ENCODE results near the gene PJA1.

Gene PJA1

GRCh38 chrX:69172937-69173336 is 7.7 kb upstream of the PJA1 start:
- no peaks in the 10 kb centered on the region for H3K4me1 ChIP-seq (ENCODE audit: control insufficient read depth, insufficient read depth, low read length, unreplicated experiment)
- no peaks in the 10 kb centered on the region for H3K36me3 ChIP-seq (ENCODE audit: insufficient read depth, low read length)
- H3K79me2 ChIP-seq (ENCODE audit: control insufficient read depth, insufficient read depth, low read length, unreplicated experiment) = no peaks in the 10 kb centered on the region
- no peak overlapping the region for H3K27ac ChIP-seq (ENCODE audit: low read depth, low read length)
- peaks cover 9% of the 10 kb centered on the region; the same call in 1 of the 2 replicates for H3K27me3 ChIP-seq (ENCODE audit: insufficient read depth, low read length)
- no peak overlapping the region for H2AFZ ChIP-seq (ENCODE audit: low read length, unreplicated experiment)
- no peak overlapping the region for H3K4me3 ChIP-seq (ENCODE audit: low read depth, low read length)

- no peaks in the 10 kb centered on the region for H3K36me3 ChIP-seq (ENCODE audit: insufficient read depth, low read length)
- H2AFZ ChIP-seq (ENCODE audit: low read length, unreplicated experiment) = no peak overlapping the region
- no peak overlapping the region for H3K4me3 ChIP-seq (ENCODE audit: low read depth, low read length)
- no peaks in the 10 kb centered on the region for H3K4me1 ChIP-seq (ENCODE audit: control insufficient read depth, insufficient read depth, low read length, unreplicated experiment)
- H3K27me3 ChIP-seq (ENCODE audit: insufficient read depth, low read length) = peaks cover 9% of the 10 kb centered on the region; the same call in 1 of the 2 replicates
- H3K27ac ChIP-seq (ENCODE audit: low read depth, low read length) = no peak overlapping the region
- no peaks in the 10 kb centered on the region for H3K79me2 ChIP-seq (ENCODE audit: control insufficient read depth, insufficient read depth, low read length, unreplicated experiment)
Measured at GRCh38 chrX:69170319-69170718, 5.1 kb upstream of the PJA1 start.

GRCh38 chrX:69163936-69164741 is 1.1 kb downstream of the PJA1 start:
- Histone ChIP-seq H3K4me1 (ENCODE audit: control insufficient read depth, insufficient read depth, low read length, unreplicated experiment) (peaks cover 2% of the 10 kb centered on the region), H3K4me3 (ENCODE audit: low read depth, low read length) (peak overlapping the region; percentile 80), H3K36me3 (ENCODE audit: insufficient read depth, low read length) (no peaks in the 10 kb centered on the region), H3K27ac (ENCODE audit: low read depth, low read length) (no peak overlapping the region), H2AFZ (ENCODE audit: low read length, unreplicated experiment) (no peak overlapping the region), H3K79me2 (ENCODE audit: control insufficient read depth, insufficient read depth, low read length, unreplicated experiment) (peaks cover 3% of the 10 kb centered on the region), H3K27me3 (ENCODE audit: insufficient read depth, low read length) (peaks cover 5% of the 10 kb centered on the region; the same call in 1 of the 2 replicates)

- Histone ChIP-seq H3K4me1 (ENCODE audit: control insufficient read depth, insufficient read depth, low read length, unreplicated experiment) (peaks cover 5% of the 10 kb centered on the region), H3K4me3 (ENCODE audit: low read depth, low read length) (no peak overlapping the region), H3K27ac (ENCODE audit: low read depth, low read length) (no peak overlapping the region), H3K27me3 (ENCODE audit: insufficient read depth, low read length) (no peaks in the 10 kb centered on the region), H3K79me2 (ENCODE audit: control insufficient read depth, insufficient read depth, low read length, unreplicated experiment) (peaks cover 3% of the 10 kb centered on the region), H2AFZ (ENCODE audit: low read length, unreplicated experiment) (no peak overlapping the region), H3K36me3 (ENCODE audit: insufficient read depth, low read length) (no peaks in the 10 kb centered on the region)
Measured at GRCh38 chrX:69162361-69162865, 2.8 kb downstream of the PJA1 start.

GRCh38 chrX:69161786-69162349 is 3.4 kb downstream of the PJA1 start:
- Histone ChIP-seq H3K4me1 (ENCODE audit: control insufficient read depth, insufficient read depth, low read length, unreplicated experiment) (peaks cover 5% of the 10 kb centered on the region), H3K36me3 (ENCODE audit: insufficient read depth, low read length) (no peaks in the 10 kb centered on the region), H3K27ac (ENCODE audit: low read depth, low read length) (no peak overlapping the region), H3K27me3 (ENCODE audit: insufficient read depth, low read length) (no peaks in the 10 kb centered on the region), H2AFZ (ENCODE audit: low read length, unreplicated experiment) (no peak overlapping the region), H3K79me2 (ENCODE audit: control insufficient read depth, insufficient read depth, low read length, unreplicated experiment) (peaks cover 3% of the 10 kb centered on the region), H3K4me3 (ENCODE audit: low read depth, low read length) (no peak overlapping the region)

- no peaks in the 10 kb centered on the region for H3K36me3 ChIP-seq (ENCODE audit: insufficient read depth, low read length)
- peaks cover 5% of the 10 kb centered on the region for H3K4me1 ChIP-seq (ENCODE audit: control insufficient read depth, insufficient read depth, low read length, unreplicated experiment)
- H3K27ac ChIP-seq (ENCODE audit: low read depth, low read length) = no peak overlapping the region
- H3K79me2 ChIP-seq (ENCODE audit: control insufficient read depth, insufficient read depth, low read length, unreplicated experiment) = peaks cover 3% of the 10 kb centered on the region
- H3K27me3 ChIP-seq (ENCODE audit: insufficient read depth, low read length) = no peaks in the 10 kb centered on the region
- no peak overlapping the region for H2AFZ ChIP-seq (ENCODE audit: low read length, unreplicated experiment)
- H3K4me3 ChIP-seq (ENCODE audit: low read depth, low read length) = no peak overlapping the region
Measured at GRCh38 chrX:69161371-69161770, 3.9 kb downstream of the PJA1 start.

GRCh38 chrX:69158166-69158980 is 6.9 kb downstream of the PJA1 start:
- H3K79me2 ChIP-seq (ENCODE audit: control insufficient read depth, insufficient read depth, low read length, unreplicated experiment) = no peaks in the 10 kb centered on the region
- H3K4me1 ChIP-seq (ENCODE audit: control insufficient read depth, insufficient read depth, low read length, unreplicated experiment) = peaks cover 5% of the 10 kb centered on the region
- H3K36me3 ChIP-seq (ENCODE audit: insufficient read depth, low read length) = no peaks in the 10 kb centered on the region
- H2AFZ ChIP-seq (ENCODE audit: low read length, unreplicated experiment) = no peak overlapping the region
- H3K4me3 ChIP-seq (ENCODE audit: low read depth, low read length) = no peak overlapping the region
- no peaks in the 10 kb centered on the region for H3K27me3 ChIP-seq (ENCODE audit: insufficient read depth, low read length)
- H3K27ac ChIP-seq (ENCODE audit: low read depth, low read length) = no peak overlapping the region

GRCh38 chrX:69156638-69157037 is 8.6 kb downstream of the PJA1 start:
- Histone ChIP-seq H3K27ac (ENCODE audit: low read depth, low read length) (no peak overlapping the region), H3K4me3 (ENCODE audit: low read depth, low read length) (no peak overlapping the region), H3K4me1 (ENCODE audit: control insufficient read depth, insufficient read depth, low read length, unreplicated experiment) (peaks cover 5% of the 10 kb centered on the region), H2AFZ (ENCODE audit: low read length, unreplicated experiment) (no peak overlapping the region), H3K27me3 (ENCODE audit: insufficient read depth, low read length) (no peaks in the 10 kb centered on the region), H3K36me3 (ENCODE audit: insufficient read depth, low read length) (no peaks in the 10 kb centered on the region), H3K79me2 (ENCODE audit: control insufficient read depth, insufficient read depth, low read length, unreplicated experiment) (no peaks in the 10 kb centered on the region)

GRCh38 chrX:69155786-69156520 is 9.3 kb downstream of the PJA1 start:
- H3K27me3 ChIP-seq (ENCODE audit: insufficient read depth, low read length) = no peaks in the 10 kb centered on the region
- H3K4me1 ChIP-seq (ENCODE audit: control insufficient read depth, insufficient read depth, low read length, unreplicated experiment) = peaks cover 5% of the 10 kb centered on the region
- H3K4me3 ChIP-seq (ENCODE audit: low read depth, low read length) = no peak overlapping the region
- no peaks in the 10 kb centered on the region for H3K79me2 ChIP-seq (ENCODE audit: control insufficient read depth, insufficient read depth, low read length, unreplicated experiment)
- no peak overlapping the region for H2AFZ ChIP-seq (ENCODE audit: low read length, unreplicated experiment)
- H3K27ac ChIP-seq (ENCODE audit: low read depth, low read length) = no peak overlapping the region
- no peaks in the 10 kb centered on the region for H3K36me3 ChIP-seq (ENCODE audit: insufficient read depth, low read length)

GRCh38 chrX:69154051-69154450 is 11.2 kb downstream of the PJA1 start:
- Histone ChIP-seq H3K4me3 (ENCODE audit: low read depth, low read length) (no peak overlapping the region), H3K27me3 (ENCODE audit: insufficient read depth, low read length) (no peaks in the 10 kb centered on the region), H3K79me2 (ENCODE audit: control insufficient read depth, insufficient read depth, low read length, unreplicated experiment) (no peaks in the 10 kb centered on the region), H3K4me1 (ENCODE audit: control insufficient read depth, insufficient read depth, low read length, unreplicated experiment) (peaks cover 3% of the 10 kb centered on the region), H3K36me3 (ENCODE audit: insufficient read depth, low read length) (no peaks in the 10 kb centered on the region), H3K27ac (ENCODE audit: low read depth, low read length) (no peak overlapping the region), H2AFZ (ENCODE audit: low read length, unreplicated experiment) (no peak overlapping the region)

Data from ACC112 (cell line).